Activated naive CD4-positive, alpha-beta T cell treated with anti-CD3 and anti-CD28 coated beads for 36 hours (primary cell): ENCODE data around the gene OR51V1. TPM values are rescaled to one million over a fixed set of nuclear protein-coding genes. Genes with fewer than 3 reads are reported as not detected.
"Not testable (repeated sequence)": the region's sequence is repeated elsewhere in the genome, so short reads cannot be mapped to it uniquely, and the experiment has no call there.

Experiments used
- CTCF ChIA-PET: fragments of 350-600 bp; sonication (Branson Sonifier 250); formaldehyde crosslinking; loops from one replicate; lab custom pipeline; 2021; ENCODE audit warnings: antibody characterized with exemption; lab: Charles Lee
- DNase-seq: peaks from one replicate; pipeline ENCODE4 v3.0.0-alpha.2; 2020
- H3K27ac Mint-ChIP-seq: one replicate; pipeline ENCODE4 v1.8.0; 2021; ENCODE audit warnings: mild to moderate bottlenecking, mixed read lengths
- H3K27me3 Mint-ChIP-seq: one replicate; pipeline ENCODE4 v1.8.0; 2021; ENCODE audit warnings: low read depth, mixed read lengths
- H3K36me3 Mint-ChIP-seq: one replicate; pipeline ENCODE4 v1.8.0; 2021; ENCODE audit warnings: low read depth, mixed read lengths
- H3K4me1 Mint-ChIP-seq: one replicate; pipeline ENCODE4 v1.8.0; 2021; ENCODE audit warnings: low read depth, mixed read lengths
- H3K4me3 Mint-ChIP-seq: one replicate; pipeline ENCODE4 v1.8.0; 2021; ENCODE audit warnings: mild to moderate bottlenecking, moderate library complexity, mixed read lengths
- H3K9me3 Mint-ChIP-seq: one replicate; pipeline ENCODE4 v1.8.0; 2021; ENCODE audit warnings: mixed read lengths
- intact Hi-C: fragments of 100-400 bp; cut with micrococcal nuclease; formaldehyde crosslinking; loops from one replicate; pipeline ENCODE4 v1.15.1; 2023
- total RNA-seq, 2 experiments: library from RNA; stranded (reverse); gene quantifications; one replicate each; pipeline ENCODE4 v1.2.3, GENCODE V29; 2021

Gene OR51V1
- total RNA-seq, 2 experiments from 2014 or later, result not detected

- Mint-ChIP-seq H3K27ac (no peak overlapping the region), H3K4me3 (no peak overlapping the region), H3K4me1 (no peaks in the 10 kb centered on the region), H3K36me3 (no peaks in the 10 kb centered on the region), H3K27me3 (peaks cover 2% of the 10 kb centered on the region), H3K9me3 (peaks cover 12% of the 10 kb centered on the region)
- no peak for DNase-seq
- intact Hi-C loops, result no loop called here
- CTCF ChIA-PET, result no interaction called here
These were observed 7.7 kb downstream of the OR51V1 start for GRCh38 chr11:5192738-5193137.

- Mint-ChIP-seq H3K4me1 (no peaks in the 10 kb centered on the region), H3K27ac (no peak overlapping the region), H3K9me3 (peaks cover 12% of the 10 kb centered on the region), H3K27me3 (no peaks in the 10 kb centered on the region), H3K4me3 (no peak overlapping the region), H3K36me3 (no peaks in the 10 kb centered on the region)
- CTCF ChIA-PET, result interaction anchor here (0.6 kb wide), 1 partner anchor 614 kb away, joined by 3 read pairs; no protein-coding TSS in a partner anchor
- intact Hi-C loops, result no loop called here
- no peak for DNase-seq
These were observed 12.3 kb downstream of the OR51V1 start for GRCh38 chr11:5188201-5188600.

GRCh38 chr11:5178046-5178837, 22.2 kb downstream of the OR51V1 start:
- H3K9me3 Mint-ChIP-seq, result no peaks in the 10 kb centered on the region
- CTCF ChIA-PET, result no interaction called here
- no peak for DNase-seq
- no peaks in the 10 kb centered on the region for H3K4me1 Mint-ChIP-seq
- H3K36me3 Mint-ChIP-seq, result no peaks in the 10 kb centered on the region
- intact Hi-C loops, result no loop called here
- no peak overlapping the region for H3K27ac Mint-ChIP-seq
- H3K27me3 Mint-ChIP-seq, result no peaks in the 10 kb centered on the region
- H3K4me3 Mint-ChIP-seq, result no peak overlapping the region

- CTCF ChIA-PET, result no interaction called here
- no peaks in the 10 kb centered on the region for H3K36me3 Mint-ChIP-seq
These were observed 25.5 kb downstream of the OR51V1 start for GRCh38 chr11:5174934-5175333.

DNA sequence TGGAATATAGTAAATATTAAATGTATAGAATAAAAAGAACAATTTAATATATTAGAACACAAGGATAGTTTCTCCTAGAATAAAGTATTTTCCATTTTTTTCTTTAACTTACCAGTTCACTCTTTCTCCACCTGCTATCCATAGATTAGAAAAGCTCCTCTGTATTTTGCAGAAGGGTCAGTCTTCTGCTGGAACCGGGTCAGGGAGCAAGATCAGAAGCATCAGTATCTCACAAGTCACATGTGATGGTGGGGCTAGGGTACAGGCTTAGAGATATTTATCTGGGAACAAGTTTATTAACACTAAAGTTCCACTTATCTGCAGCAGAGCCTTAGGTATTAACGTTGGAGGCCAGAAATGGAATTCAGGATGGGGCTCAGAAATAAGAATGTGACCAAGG, 28.6 kb downstream of the OR51V1 start:
- Mint-ChIP-seq H3K27me3 (no peaks in the 10 kb centered on the region), H3K36me3 (no peaks in the 10 kb centered on the region), H3K4me1 (no peaks in the 10 kb centered on the region), H3K4me3 (no peak overlapping the region), H3K9me3 (no peaks in the 10 kb centered on the region), H3K27ac (no peak overlapping the region)
- intact Hi-C loops, result no loop called here
- DNase-seq, result no peak
- CTCF ChIA-PET, result no interaction called here

More at GRCh38 chr11:5174934-5175333, 25.5 kb downstream of the OR51V1 start:
- Mint-ChIP-seq H3K27me3 (no peaks in the 10 kb centered on the region), H3K4me1 (no peaks in the 10 kb centered on the region), H3K27ac (no peak overlapping the region), H3K9me3 (no peaks in the 10 kb centered on the region), H3K4me3 (no peak overlapping the region)
- no peak for DNase-seq
- intact Hi-C loops, result no loop called here

GRCh38 chr11:5165898-5166297, 34.6 kb downstream of the OR51V1 start:
- H3K4me3 Mint-ChIP-seq, intact Hi-C loops, CTCF ChIA-PET, H3K27ac Mint-ChIP-seq, H3K36me3 Mint-ChIP-seq, DNase-seq, H3K9me3 Mint-ChIP-seq, H3K27me3 Mint-ChIP-seq, H3K4me1 Mint-ChIP-seq: not testable (repeated sequence)

DNA sequence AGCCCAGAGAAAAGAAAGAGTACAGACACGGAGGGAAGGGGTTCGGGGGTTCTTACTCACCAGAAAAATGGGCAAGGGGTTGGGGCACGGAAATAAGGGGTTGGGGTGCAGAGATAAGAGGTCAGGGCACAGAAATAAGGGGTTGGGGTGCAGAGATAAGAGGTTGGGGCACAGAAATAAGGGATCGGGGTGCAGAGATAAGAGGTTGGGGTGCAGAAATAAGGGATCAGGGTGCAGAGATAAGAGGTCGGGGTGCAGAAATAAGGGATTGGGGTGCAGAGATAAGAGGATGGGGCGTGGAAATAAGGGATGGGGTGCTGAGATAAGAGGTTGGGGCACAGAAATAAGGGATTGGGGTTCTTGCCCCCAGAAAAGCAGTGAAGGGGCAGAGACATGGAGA, 35.7 kb downstream of the OR51V1 start:
- CTCF ChIA-PET, H3K4me3 Mint-ChIP-seq: not testable (repeated sequence)

GRCh38 chr11:5161045-5161444, 39.4 kb downstream of the OR51V1 start:
- intact Hi-C loops, CTCF ChIA-PET, H3K27ac Mint-ChIP-seq, H3K4me3 Mint-ChIP-seq, H3K4me1 Mint-ChIP-seq, H3K9me3 Mint-ChIP-seq, H3K36me3 Mint-ChIP-seq, DNase-seq: not testable (repeated sequence)
- peaks cover 10% of the 10 kb centered on the region for H3K27me3 Mint-ChIP-seq

More for the DNA sequence above, 35.7 kb downstream of the OR51V1 start:
- H3K27ac Mint-ChIP-seq, H3K36me3 Mint-ChIP-seq, H3K27me3 Mint-ChIP-seq, H3K9me3 Mint-ChIP-seq, intact Hi-C loops, H3K4me1 Mint-ChIP-seq, DNase-seq: not testable (repeated sequence)

DNA sequence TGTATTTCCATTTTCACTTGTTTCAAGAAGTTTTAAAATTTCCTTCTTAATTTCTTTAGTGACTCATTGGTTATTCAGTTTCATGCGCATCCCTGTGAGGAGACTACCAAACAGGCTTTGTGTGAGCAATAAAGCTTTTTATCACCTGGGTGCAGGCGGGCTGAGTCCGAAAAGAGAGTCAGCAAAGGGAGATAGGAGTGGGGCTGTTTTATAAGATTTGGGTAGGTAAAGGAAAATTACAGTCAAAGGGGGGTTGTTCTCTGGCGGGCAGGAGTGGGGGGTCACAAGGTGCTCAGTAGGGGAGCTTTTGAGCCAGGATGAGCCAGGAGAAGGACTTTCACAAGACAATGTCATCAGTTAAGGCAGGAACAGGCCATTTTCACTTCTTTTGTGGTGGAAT, 40.3 kb downstream of the OR51V1 start:
- H3K36me3 Mint-ChIP-seq, CTCF ChIA-PET, H3K9me3 Mint-ChIP-seq, H3K27ac Mint-ChIP-seq, H3K4me3 Mint-ChIP-seq, DNase-seq, H3K4me1 Mint-ChIP-seq, intact Hi-C loops: not testable (repeated sequence)
- H3K27me3 Mint-ChIP-seq, result peaks cover 10% of the 10 kb centered on the region

GRCh38 chr11:5159806-5160205, 40.7 kb downstream of the OR51V1 start:
- Mint-ChIP-seq H3K27me3 (peaks cover 10% of the 10 kb centered on the region), H3K4me3 (no peak overlapping the region), H3K36me3 (no peaks in the 10 kb centered on the region), H3K9me3 (no peaks in the 10 kb centered on the region), H3K4me1 (no peaks in the 10 kb centered on the region), H3K27ac (no peak overlapping the region)
- intact Hi-C loops, result no loop called here
- CTCF ChIA-PET, result no interaction called here
- DNase-seq, result no peak

GRCh38 chr11:5154657-5155056, 45.8 kb downstream of the OR51V1 start, which contains the start of gene OR52A1:
OR52A1 (minus strand) TSS chr11:5154757; CDS start chr11:5152369, 2,388 bp downstream.
- no peak within 1 kb of the TSS for H3K4me3 Mint-ChIP-seq
- no peak for DNase-seq
- CTCF ChIA-PET, result no interaction called here
- intact Hi-C loops, result no loop called here
- no peaks in the 10 kb centered on the region for H3K36me3 Mint-ChIP-seq
- H3K4me1 Mint-ChIP-seq, result no peaks in the 10 kb centered on the region
- no peak within 1 kb of the TSS for H3K27ac Mint-ChIP-seq
- H3K9me3 Mint-ChIP-seq, result no peaks in the 10 kb centered on the region
- peaks cover 4% of the 10 kb centered on the region for H3K27me3 Mint-ChIP-seq

- intact Hi-C loops, result no loop called here
- CTCF ChIA-PET, result no interaction called here
- H3K4me3 Mint-ChIP-seq, result no peak overlapping the region
These were observed 46.7 kb downstream of the OR51V1 start for GRCh38 chr11:5153574-5154431.

More at GRCh38 chr11:5153574-5154431, 46.7 kb downstream of the OR51V1 start:
- Mint-ChIP-seq H3K4me1 (no peaks in the 10 kb centered on the region), H3K27me3 (peaks cover 2% of the 10 kb centered on the region), H3K9me3 (no peaks in the 10 kb centered on the region), H3K27ac (no peak overlapping the region), H3K36me3 (no peaks in the 10 kb centered on the region)
- no peak for DNase-seq
